ENCODE measurements around the gene LRRC72.

The LRRC72 gene

GRCh38 chr7:16616542-16616941, 89.9 kb downstream of the LRRC72 start:
- in situ Hi-C loops (cut with MboI; ENCODE audit: low pct_unique_long_range_greater_than_20kb, low sequenced_read_pairs, unreplicated experiment), result no loop called here
- no peak for DNase-seq (ENCODE audit: low spot score)
- no peak for TF ChIP-seq CTCF (IDR thresholded peaks at IDR 0.05; ENCODE audit: extremely low read depth, insufficient read depth, missing control alignments)

- DNase-seq (ENCODE audit: low spot score), result peak; percentile 76
- no peak for TF ChIP-seq CTCF (IDR thresholded peaks at IDR 0.05; ENCODE audit: extremely low read depth, insufficient read depth, missing control alignments)
- in situ Hi-C loops (cut with MboI; ENCODE audit: low pct_unique_long_range_greater_than_20kb, low sequenced_read_pairs, unreplicated experiment), result no loop called here
Measured at GRCh38 chr7:16619979-16620408, 93.4 kb downstream of the LRRC72 start.

GRCh38 chr7:16626388-16626787, 99.8 kb downstream of the LRRC72 start:
- DNase-seq (ENCODE audit: low spot score), result no peak
- in situ Hi-C loops (cut with MboI; ENCODE audit: low pct_unique_long_range_greater_than_20kb, low sequenced_read_pairs, unreplicated experiment), result no loop called here
- no peak for TF ChIP-seq CTCF (IDR thresholded peaks at IDR 0.05; ENCODE audit: extremely low read depth, insufficient read depth, missing control alignments)

GRCh38 chr7:16627236-16627635, 100.6 kb downstream of the LRRC72 start:
- in situ Hi-C loops (cut with MboI; ENCODE audit: low pct_unique_long_range_greater_than_20kb, low sequenced_read_pairs, unreplicated experiment), result no loop called here
- TF ChIP-seq CTCF (IDR thresholded peaks at IDR 0.05; ENCODE audit: extremely low read depth, insufficient read depth, missing control alignments), result no peak
- no peak for DNase-seq (ENCODE audit: low spot score)

- in situ Hi-C loops (cut with MboI; ENCODE audit: low pct_unique_long_range_greater_than_20kb, low sequenced_read_pairs, unreplicated experiment), result no loop called here
- TF ChIP-seq CTCF (IDR thresholded peaks at IDR 0.05; ENCODE audit: extremely low read depth, insufficient read depth, missing control alignments), result no peak
- no peak for DNase-seq (ENCODE audit: low spot score)
Measured at GRCh38 chr7:16630654-16631053, 104.0 kb downstream of the LRRC72 start.
